HFF-Myc (cell line): Measurements from ENCODE around the gene KANK4.

Experiments used
- DNase-seq: peaks from one replicate; pipeline ENCODE4 v3.0.0-alpha.2; 2011; ENCODE audit warnings: low read depth; ENCODE audit errors: extremely low read depth
- H3K4me3 ChIP-seq: replicated peaks from 2 replicates; pipeline ENCODE4 v1.5.1; 2011; ENCODE audit warnings: low read depth, mild to moderate bottlenecking, control low read depth, low read length
- TF ChIP-seq, protein P1 (sequence below): IDR thresholded peaks from 2 replicates; pipeline ENCODE4 v1.5.1; 2012; ENCODE audit warnings: mild to moderate bottlenecking, low read depth, low read length, control low read depth; ENCODE audit errors: missing control alignments

The KANK4 gene

DNA sequence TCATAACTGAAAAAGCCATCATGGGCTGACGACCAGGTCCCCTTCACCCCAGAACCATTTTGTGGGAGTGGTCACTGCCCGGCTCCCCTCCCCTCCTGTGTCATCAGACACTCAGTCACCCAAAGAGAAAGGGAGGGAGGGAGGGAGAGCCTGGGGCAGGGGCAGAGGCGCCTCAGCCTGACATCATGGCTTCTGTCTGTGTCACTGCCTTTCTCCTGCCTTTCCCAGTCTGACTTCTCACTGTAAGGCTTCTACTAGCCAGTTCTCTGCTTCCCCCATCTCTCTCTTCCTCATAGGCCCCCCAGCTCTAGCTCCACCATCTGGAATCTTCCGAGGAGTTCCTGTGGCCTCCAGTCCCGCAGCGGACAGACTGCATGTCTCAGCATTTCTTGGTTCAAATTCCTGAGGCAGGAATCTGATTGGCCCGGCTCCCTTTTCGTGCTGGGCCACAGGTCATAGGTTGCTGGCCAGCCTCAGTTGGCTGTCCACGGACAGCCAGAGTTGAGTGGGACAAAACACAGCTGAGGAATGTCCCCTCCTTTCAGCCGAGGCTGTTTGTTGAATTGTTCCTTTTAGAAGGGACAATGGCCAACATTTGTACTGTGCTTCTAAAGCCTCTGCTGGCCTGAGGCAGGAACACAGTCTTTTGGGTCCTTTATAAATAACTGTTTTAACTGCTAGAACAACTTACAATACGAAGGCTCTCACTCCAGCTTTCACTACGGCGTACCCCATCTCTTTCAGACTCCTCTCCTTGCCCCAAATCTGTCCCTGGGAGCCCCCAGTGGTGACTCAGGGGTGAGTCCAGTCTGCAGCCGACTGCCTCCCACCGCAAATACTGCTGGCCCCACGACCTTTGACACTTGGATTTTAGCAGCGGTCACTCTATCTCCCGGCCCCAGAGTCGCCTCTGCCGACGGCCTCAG lies 18.7 kb upstream of the KANK4 start:
- TF ChIP-seq, protein P1, sequence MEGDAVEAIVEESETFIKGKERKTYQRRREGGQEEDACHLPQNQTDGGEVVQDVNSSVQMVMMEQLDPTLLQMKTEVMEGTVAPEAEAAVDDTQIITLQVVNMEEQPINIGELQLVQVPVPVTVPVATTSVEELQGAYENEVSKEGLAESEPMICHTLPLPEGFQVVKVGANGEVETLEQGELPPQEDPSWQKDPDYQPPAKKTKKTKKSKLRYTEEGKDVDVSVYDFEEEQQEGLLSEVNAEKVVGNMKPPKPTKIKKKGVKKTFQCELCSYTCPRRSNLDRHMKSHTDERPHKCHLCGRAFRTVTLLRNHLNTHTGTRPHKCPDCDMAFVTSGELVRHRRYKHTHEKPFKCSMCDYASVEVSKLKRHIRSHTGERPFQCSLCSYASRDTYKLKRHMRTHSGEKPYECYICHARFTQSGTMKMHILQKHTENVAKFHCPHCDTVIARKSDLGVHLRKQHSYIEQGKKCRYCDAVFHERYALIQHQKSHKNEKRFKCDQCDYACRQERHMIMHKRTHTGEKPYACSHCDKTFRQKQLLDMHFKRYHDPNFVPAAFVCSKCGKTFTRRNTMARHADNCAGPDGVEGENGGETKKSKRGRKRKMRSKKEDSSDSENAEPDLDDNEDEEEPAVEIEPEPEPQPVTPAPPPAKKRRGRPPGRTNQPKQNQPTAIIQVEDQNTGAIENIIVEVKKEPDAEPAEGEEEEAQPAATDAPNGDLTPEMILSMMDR: no peak
- DNase-seq: no peak
- H3K4me3 ChIP-seq: no peak overlapping the region

GRCh38 chr1:62336995-62337705 lies 17.9 kb upstream of the KANK4 start:
- no peak overlapping the region for H3K4me3 ChIP-seq
- no peak for DNase-seq
- TF ChIP-seq, protein P1: no peak

DNA sequence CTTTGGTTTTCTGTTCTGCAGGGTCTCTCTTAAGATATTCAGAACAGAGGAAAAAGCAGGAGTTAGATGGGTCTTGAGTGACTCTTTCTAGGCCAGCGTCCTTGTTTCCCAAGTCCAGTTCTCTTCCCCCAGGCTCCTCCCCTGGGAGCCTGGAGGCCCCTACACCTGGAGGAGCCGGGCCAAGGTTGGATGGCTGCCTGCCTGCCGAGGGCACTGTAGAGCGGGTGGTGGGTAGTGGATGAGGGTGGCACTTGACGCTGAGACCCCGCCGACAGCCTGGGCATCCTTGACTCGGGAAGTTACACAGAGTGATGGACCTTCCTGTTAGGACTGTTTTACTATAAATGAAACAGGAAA lies 17.4 kb upstream of the KANK4 start:
- no peak overlapping the region for H3K4me3 ChIP-seq
- DNase-seq: no peak
- TF ChIP-seq, protein P1: no peak

DNA sequence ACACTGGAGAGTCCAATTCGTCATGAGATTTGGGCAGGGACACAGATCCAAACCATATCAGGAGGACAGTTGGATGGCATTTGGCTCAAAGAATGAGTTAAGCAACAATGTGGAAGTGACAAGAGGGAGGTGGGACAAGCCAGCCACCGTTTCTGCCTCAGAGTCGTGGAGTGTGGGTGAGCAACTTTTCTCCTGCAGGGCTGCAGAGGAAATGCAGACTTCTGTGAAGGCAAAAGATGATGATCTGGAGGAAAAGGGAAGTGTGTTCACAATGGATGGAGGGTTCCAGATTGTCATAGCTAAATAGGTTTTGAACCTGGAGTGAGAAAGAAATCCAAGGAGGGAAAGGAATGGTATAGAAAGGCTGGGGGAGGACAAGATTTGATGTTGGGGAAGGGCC lies 16.4 kb upstream of the KANK4 start:
- TF ChIP-seq, protein P1: no peak
- DNase-seq: no peak
- H3K4me3 ChIP-seq: no peak overlapping the region

DNA sequence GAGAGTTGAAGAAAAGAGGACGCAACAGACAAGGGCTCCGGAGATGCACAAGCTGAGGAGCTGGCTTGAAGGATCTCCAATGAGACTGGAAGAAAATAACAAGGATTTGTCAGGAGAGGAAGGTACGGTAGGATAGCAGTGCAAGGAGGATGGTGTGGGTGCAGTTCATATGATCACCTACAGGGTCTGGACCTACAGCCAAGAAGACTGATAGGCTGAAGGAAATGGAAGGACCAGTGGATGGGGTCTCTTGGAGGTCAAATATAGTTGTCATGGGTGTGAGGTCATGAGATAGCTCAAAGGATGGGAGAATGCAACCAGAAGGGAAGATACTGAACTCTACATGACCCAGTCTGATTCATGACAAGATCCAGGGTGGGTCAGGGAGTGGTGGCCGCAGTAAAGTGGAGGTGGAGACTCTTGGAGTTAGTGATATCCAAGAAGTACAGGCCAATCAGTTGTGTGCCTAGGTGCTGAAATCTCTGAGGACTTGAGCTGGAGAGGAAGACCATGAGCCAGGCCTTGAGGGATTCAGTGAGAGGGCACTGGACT lies 15.3 kb upstream of the KANK4 start:
- no peak for DNase-seq
- H3K4me3 ChIP-seq: no peak overlapping the region
- TF ChIP-seq, protein P1: no peak

- no peak overlapping the region for H3K4me3 ChIP-seq
- no peak for DNase-seq
- TF ChIP-seq, protein P1: no peak
Observed at GRCh38 chr1:62333441-62333840, 14.2 kb upstream of the KANK4 start.
